DOHH2 (cell line): ENCODE measurements around the gene RRBP1.

Experiments
- H3F3A ChIP-seq: fragments of 200-600 bp; sonication (generic), shearing (Covaris generic); 2 replicates; pipeline ENCODE4 v1.6.0; 2016; ENCODE audit warnings: antibody characterized with exemption, mild to moderate bottlenecking; ENCODE audit not compliant: control insufficient read depth, insufficient read depth
- H3K27ac ChIP-seq: fragments of 200-600 bp; sonication (generic); 2 replicates; pipeline ENCODE4 v1.5.1; 2014; ENCODE audit warnings: low read depth, mild to moderate bottlenecking, low read length, moderate library complexity
- H3K27me3 ChIP-seq: fragments of 200-600 bp; sonication (generic); 2 replicates; pipeline ENCODE4 v1.6.1; 2014; ENCODE audit warnings: mild to moderate bottlenecking, low read length, mixed read lengths; ENCODE audit not compliant: control insufficient read depth
- H3K36me3 ChIP-seq: fragments of 200-600 bp; sonication (generic); 2 replicates; pipeline ENCODE4 v1.6.1; 2014; ENCODE audit warnings: mild to moderate bottlenecking, low read length, moderate library complexity, mixed read lengths; ENCODE audit not compliant: control insufficient read depth
- H3K4me1 ChIP-seq: fragments of 200-600 bp; sonication (generic); 2 replicates; pipeline ENCODE4 v1.6.1; 2014; ENCODE audit warnings: mild to moderate bottlenecking, low read length, mixed read lengths; ENCODE audit not compliant: control insufficient read depth
- H3K4me2 ChIP-seq: fragments of 200-600 bp; sonication (generic); 2 replicates; pipeline ENCODE4 v1.6.0; 2014; ENCODE audit warnings: mild to moderate bottlenecking, low read length, moderate library complexity
- H3K4me3 ChIP-seq: fragments of 200-600 bp; sonication (generic); 2 replicates; pipeline ENCODE4 v1.5.1; 2014; ENCODE audit warnings: mild to moderate bottlenecking, low read length, mixed read lengths
- H3K79me2 ChIP-seq: fragments of 200-600 bp; sonication (generic); 2 replicates; pipeline ENCODE4 v1.6.1; 2014; ENCODE audit warnings: mild to moderate bottlenecking, low read length, mixed read lengths; ENCODE audit not compliant: control insufficient read depth
- H3K9me2 ChIP-seq: fragments of 200-600 bp; sonication (generic); replicated peaks from 2 replicates; pipeline ENCODE4 v1.6.1; 2014; ENCODE audit warnings: mild to moderate bottlenecking, low read length, mixed read lengths; ENCODE audit not compliant: control insufficient read depth
- H3K9me3 ChIP-seq: fragments of 200-600 bp; sonication (generic); 2 replicates; pipeline ENCODE4 v1.6.1; 2014; ENCODE audit warnings: antibody characterized with exemption, low read length, mixed read lengths; ENCODE audit not compliant: control insufficient read depth, insufficient read depth
- H4K20me1 ChIP-seq: fragments of 200-600 bp; sonication (generic); 2 replicates; pipeline ENCODE4 v1.6.0; 2014; ENCODE audit warnings: low read depth, mild to moderate bottlenecking, antibody characterized with exemption, low read length, moderate library complexity; ENCODE audit not compliant: control insufficient read depth, insufficient read depth
- EZH2phosphoT487 ChIP-seq: fragments of 200-600 bp; sonication (generic); IDR thresholded peaks from 2 replicates; pipeline ENCODE4 v1.6.1; 2017; ENCODE audit warnings: borderline replicate concordance, mild to moderate bottlenecking, antibody characterized with exemption, low read length, moderate library complexity, mixed read lengths
- TF ChIP-seq, protein P1 (sequence below): fragments of 200-600 bp; sonication (generic); IDR thresholded peaks from one replicate; pipeline ENCODE4 v1.5.1; 2014; ENCODE audit warnings: antibody characterized with exemption, mild to moderate bottlenecking, low read depth, low read length; ENCODE audit not compliant: poor library complexity, severe bottlenecking

The RRBP1 gene

DNA sequence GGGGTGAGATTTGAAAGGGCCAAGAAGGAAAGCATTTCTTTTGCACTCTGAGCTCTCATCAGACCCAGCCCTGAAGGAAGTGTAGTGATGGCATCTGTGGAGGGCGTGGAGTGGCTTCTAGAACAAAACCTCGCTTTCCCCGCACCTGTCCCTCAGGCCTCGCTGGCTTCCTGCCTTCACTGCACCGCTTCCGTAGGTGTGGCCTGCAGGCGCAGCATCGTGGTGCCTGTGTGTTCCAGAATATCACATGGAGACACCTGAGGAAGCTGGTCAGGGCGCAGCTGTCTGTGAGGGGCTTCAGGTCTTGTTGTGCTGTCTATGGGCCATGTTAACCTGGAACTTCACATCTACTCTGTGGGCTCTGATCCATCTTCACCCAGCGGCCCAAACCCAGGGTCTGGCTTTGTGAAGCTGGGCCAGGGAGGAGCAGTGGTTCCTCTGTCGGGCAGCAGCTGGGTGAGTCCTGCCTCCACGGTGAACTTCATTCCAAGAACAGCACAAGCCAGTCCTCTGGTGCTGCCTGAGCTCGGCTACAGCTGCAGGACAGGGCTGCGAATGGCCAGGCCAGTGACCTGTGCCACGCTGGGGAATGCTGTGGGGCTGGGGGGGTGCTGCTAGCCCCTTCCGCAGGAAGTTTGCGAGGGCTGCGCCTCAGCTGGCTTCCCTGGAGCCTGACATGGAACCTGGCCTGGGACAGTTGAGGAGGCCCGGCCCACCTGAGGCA, 71.3 kb downstream of the RRBP1 start:
- Histone ChIP-seq H4K20me1 (no peaks in the 10 kb centered on the region), H3K4me1 (no peaks in the 10 kb centered on the region), H3K27ac (no peak overlapping the region), H3K36me3 (no peaks in the 10 kb centered on the region), H3K4me3 (no peak overlapping the region), H3K27me3 (no peaks in the 10 kb centered on the region), H3F3A (no peaks in the 10 kb centered on the region), H3K79me2 (no peaks in the 10 kb centered on the region), H3K9me3 (no peaks in the 10 kb centered on the region), H3K4me2 (no peak overlapping the region), H3K9me2 (no peaks in the 10 kb centered on the region)
- TF ChIP-seq, protein P1, sequence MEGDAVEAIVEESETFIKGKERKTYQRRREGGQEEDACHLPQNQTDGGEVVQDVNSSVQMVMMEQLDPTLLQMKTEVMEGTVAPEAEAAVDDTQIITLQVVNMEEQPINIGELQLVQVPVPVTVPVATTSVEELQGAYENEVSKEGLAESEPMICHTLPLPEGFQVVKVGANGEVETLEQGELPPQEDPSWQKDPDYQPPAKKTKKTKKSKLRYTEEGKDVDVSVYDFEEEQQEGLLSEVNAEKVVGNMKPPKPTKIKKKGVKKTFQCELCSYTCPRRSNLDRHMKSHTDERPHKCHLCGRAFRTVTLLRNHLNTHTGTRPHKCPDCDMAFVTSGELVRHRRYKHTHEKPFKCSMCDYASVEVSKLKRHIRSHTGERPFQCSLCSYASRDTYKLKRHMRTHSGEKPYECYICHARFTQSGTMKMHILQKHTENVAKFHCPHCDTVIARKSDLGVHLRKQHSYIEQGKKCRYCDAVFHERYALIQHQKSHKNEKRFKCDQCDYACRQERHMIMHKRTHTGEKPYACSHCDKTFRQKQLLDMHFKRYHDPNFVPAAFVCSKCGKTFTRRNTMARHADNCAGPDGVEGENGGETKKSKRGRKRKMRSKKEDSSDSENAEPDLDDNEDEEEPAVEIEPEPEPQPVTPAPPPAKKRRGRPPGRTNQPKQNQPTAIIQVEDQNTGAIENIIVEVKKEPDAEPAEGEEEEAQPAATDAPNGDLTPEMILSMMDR: no peak
- no peak for TF ChIP-seq EZH2phosphoT487

DNA sequence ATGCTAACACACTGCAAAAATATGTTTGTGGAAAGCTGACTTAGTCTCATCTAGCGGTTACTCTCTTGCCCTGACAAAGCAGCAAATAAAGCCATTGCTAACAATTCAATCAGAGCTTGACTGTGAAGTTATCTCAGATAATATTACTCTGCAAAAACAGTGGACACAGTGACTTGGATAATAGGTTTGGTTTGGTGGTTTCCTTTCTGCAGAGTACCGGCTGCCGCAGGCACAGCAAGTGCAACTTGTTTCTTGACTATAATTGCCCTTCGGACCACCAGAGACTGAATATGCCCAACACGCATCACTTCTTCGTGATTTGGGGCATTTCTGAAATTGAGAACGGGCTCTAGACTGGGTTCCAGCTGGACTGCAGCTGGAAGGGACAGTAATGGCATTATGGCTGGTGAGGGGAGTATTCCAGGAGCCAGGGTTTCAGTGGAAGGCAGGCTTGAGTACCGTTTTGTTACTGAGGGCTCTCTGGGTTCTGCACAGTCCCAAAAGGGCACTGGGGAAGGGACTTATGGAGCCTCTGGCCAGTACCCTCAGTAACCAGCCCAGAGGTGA, 72.1 kb downstream of the RRBP1 start:
- H4K20me1 ChIP-seq: no peaks in the 10 kb centered on the region
- no peaks in the 10 kb centered on the region; the same call in 1 of the 2 replicates for H3K36me3 ChIP-seq
- H3K27me3 ChIP-seq: no peaks in the 10 kb centered on the region
- no peaks in the 10 kb centered on the region for H3F3A ChIP-seq
- no peak overlapping the region for H3K27ac ChIP-seq
- no peak overlapping the region for H3K4me2 ChIP-seq
- H3K4me1 ChIP-seq: no peaks in the 10 kb centered on the region
- no peaks in the 10 kb centered on the region for H3K9me3 ChIP-seq
- H3K9me2 ChIP-seq: no peaks in the 10 kb centered on the region
- H3K4me3 ChIP-seq: no peak overlapping the region
- no peaks in the 10 kb centered on the region for H3K79me2 ChIP-seq
- no peak for TF ChIP-seq EZH2phosphoT487
- TF ChIP-seq, protein P1: no peak

DNA sequence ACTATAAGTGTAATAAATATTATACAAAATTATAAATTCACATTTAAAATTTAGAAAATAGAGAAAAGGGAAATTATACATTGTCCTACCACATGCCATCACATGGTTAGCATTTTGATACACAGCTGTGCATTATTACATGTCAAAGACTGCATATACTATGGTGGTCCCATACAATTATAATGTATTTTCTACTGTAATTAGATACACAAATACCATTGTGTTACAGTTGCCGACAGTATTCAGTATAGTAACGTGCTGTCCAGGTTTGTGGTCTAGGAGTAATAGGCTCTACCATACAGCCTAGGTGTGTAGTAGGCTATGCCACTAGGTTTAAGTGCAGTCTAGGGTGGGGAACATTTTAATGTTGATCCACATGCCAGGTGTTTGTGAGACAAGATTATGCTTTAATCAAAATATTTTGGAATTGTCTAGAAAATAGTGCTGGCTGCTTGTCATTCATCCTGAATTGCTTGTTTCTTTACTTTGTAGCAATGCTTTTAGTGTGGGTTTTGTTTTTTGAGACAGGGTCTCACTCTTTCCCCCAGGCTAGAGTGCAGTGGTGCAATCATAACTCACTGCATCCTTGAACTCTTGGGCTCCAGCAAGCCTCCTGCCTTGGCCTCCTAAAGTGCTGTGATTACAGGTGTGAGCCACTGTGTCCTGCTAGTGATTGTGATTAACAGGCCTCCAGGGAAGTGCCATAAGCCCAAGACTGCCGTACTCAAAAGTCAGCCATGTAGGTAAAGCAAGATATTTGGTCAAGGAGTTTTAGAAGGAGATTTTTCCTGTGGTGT, 73.1 kb downstream of the RRBP1 start:
- Histone ChIP-seq H3K9me2 (no peaks in the 10 kb centered on the region), H3K4me1 (no peaks in the 10 kb centered on the region), H3K36me3 (no peaks in the 10 kb centered on the region; the same call in 1 of the 2 replicates), H3K4me2 (no peak overlapping the region), H3K27me3 (no peaks in the 10 kb centered on the region), H4K20me1 (no peaks in the 10 kb centered on the region), H3K27ac (no peak overlapping the region), H3K4me3 (no peak overlapping the region), H3K9me3 (no peaks in the 10 kb centered on the region), H3K79me2 (no peaks in the 10 kb centered on the region), H3F3A (no peaks in the 10 kb centered on the region)
- TF ChIP-seq EZH2phosphoT487: no peak
- TF ChIP-seq, protein P1: no peak
